H1 (cell line): ENCODE data around the gene AP1S1. TPM values are rescaled to one million over a fixed set of nuclear protein-coding genes. Genes with fewer than 3 reads are reported as not detected.
A peak's percentile ranks its signal among the peaks of the same experiment; 100 is the strongest.

Source experiments
- CTCF ChIA-PET: fragments of 300-600 bp; sonication (Branson Sonifier 250); formaldehyde crosslinking; loops from one replicate; lab custom pipeline; 2021; ENCODE audit not compliant: partially characterized antibody; lab: Charles Lee
- POLR2A ChIA-PET: fragments of 300-600 bp; sonication (Branson Sonifier 250); formaldehyde crosslinking; loops from one replicate; lab custom pipeline; 2021; ENCODE audit warnings: inconsistent platforms; ENCODE audit not compliant: partially characterized antibody; lab: Charles Lee
- DNase-seq, 2 experiments: peaks; one replicate each; pipeline versions ENCODE4 v3.0.0 to v3.0.0-alpha.2; 2010 to 2022; ENCODE audit warnings: low spot score in 2 of 2, low read depth in 1 of 2, mixed read lengths in 1 of 2
- FAIRE-seq: peaks from 2 replicates; lab custom pipeline; 2011; peaks lifted over from hg19 to GRCh38; lab: Jason Lieb, UNC
- H2AFZ ChIP-seq: 2 replicates; pipeline ENCODE4 v1.8.1; 2012; ENCODE audit warnings: low read length, inconsistent platforms
- H2AK5ac ChIP-seq: 2 replicates; pipeline ENCODE4 v1.6.1; 2013; ENCODE audit warnings: low read depth, low read length
- H2BK120ac ChIP-seq: replicated peaks from 2 replicates; pipeline ENCODE3; 2013; ENCODE audit warnings: low read depth, low read length, inconsistent platforms
- H2BK12ac ChIP-seq: 2 replicates; pipeline ENCODE4 v1.6.1; 2013; ENCODE audit warnings: low read depth, low read length
- H2BK15ac ChIP-seq: 2 replicates; pipeline ENCODE4 v1.6.1; 2013; ENCODE audit warnings: low read length
- H2BK20ac ChIP-seq: 2 replicates; pipeline ENCODE4 v1.6.1; 2013; ENCODE audit warnings: low read length
- H2BK5ac ChIP-seq: 2 replicates; pipeline ENCODE4 v1.6.1; 2013; ENCODE audit warnings: low read depth, low read length
- H3K14ac ChIP-seq: 2 replicates; pipeline ENCODE4 v1.6.1; 2013; ENCODE audit warnings: inconsistent platforms; ENCODE audit not compliant: insufficient read length
- H3K18ac ChIP-seq: 2 replicates; pipeline ENCODE4 v1.6.1; 2013; ENCODE audit warnings: low read length; ENCODE audit errors: extremely low read depth
- H3K23ac ChIP-seq: 2 replicates; pipeline ENCODE4 v1.6.1; 2013; ENCODE audit warnings: inconsistent platforms; ENCODE audit not compliant: insufficient read length
- H3K23me2 ChIP-seq: 2 replicates; pipeline ENCODE4 v1.6.1; 2013; ENCODE audit warnings: low read depth, low read length
- H3K27ac ChIP-seq: 2 replicates; pipeline ENCODE4 v1.6.1; 2011; ENCODE audit warnings: low read depth, low read length, inconsistent platforms
- H3K27me3 ChIP-seq, 4 experiments: replicated peaks in 1 of 4; 1 replicate in 1 of 4; 2 replicates in 3 of 4; pipeline versions ENCODE4 v1.6.1 to v1.8.1; 2011 to 2013; ENCODE audit warnings: low read length in 3 of 4, mild to moderate bottlenecking in 3 of 4, inconsistent platforms in 2 of 4, mixed read lengths in 2 of 4, moderate library complexity in 1 of 4; ENCODE audit not compliant: control insufficient read depth in 3 of 4, insufficient read depth in 3 of 4; ENCODE audit errors: extremely low read depth in 1 of 4
- H3K36me3 ChIP-seq, 4 experiments: 2 replicates each; pipeline versions ENCODE4 v1.6.1 to v1.8.1; 2011 to 2013; ENCODE audit warnings: mild to moderate bottlenecking in 4 of 4, low read length in 3 of 4, moderate library complexity in 2 of 4, control low read depth in 1 of 4, inconsistent platforms in 1 of 4; ENCODE audit not compliant: insufficient read depth in 4 of 4, control insufficient read depth in 2 of 4
- H3K4ac ChIP-seq: replicated peaks from 2 replicates; pipeline ENCODE3; 2013; ENCODE audit warnings: low read length, low read depth, mixed read lengths, inconsistent platforms; ENCODE audit not compliant: insufficient read length
- H3K4me1 ChIP-seq, 4 experiments: replicated peaks in 1 of 4; 1 replicate in 1 of 4; 2 replicates in 3 of 4; pipeline versions ENCODE4 v1.6.1 to v1.8.1; 2011 to 2013; ENCODE audit warnings: low read length in 3 of 4, inconsistent platforms in 2 of 4, mixed read lengths in 1 of 4; ENCODE audit not compliant: insufficient read depth in 4 of 4, control insufficient read depth in 3 of 4
- H3K4me2 ChIP-seq, 2 experiments: 2 replicates each; pipeline versions ENCODE4 v1.6.1 to v1.8.1; 2011 to 2013; ENCODE audit warnings: low read depth in 2 of 2, low read length in 2 of 2, control low read depth in 1 of 2, inconsistent platforms in 1 of 2, mild to moderate bottlenecking in 1 of 2; ENCODE audit not compliant: insufficient read depth in 1 of 2
- H3K4me3 ChIP-seq, 4 experiments: fragments of 200-600, 300-600 bp in 1 of 4; sonication (generic), shearing (Covaris generic), sonication (Bioruptor Twin) in 1 of 4; 2 replicates each; pipeline versions ENCODE4 v1.5.1 to v1.8.1; 2011 to 2016; ENCODE audit warnings: low read length in 4 of 4, low read depth in 3 of 4, control low read depth in 2 of 4, inconsistent platforms in 2 of 4, mild to moderate bottlenecking in 2 of 4, mixed read lengths in 1 of 4, moderate library complexity in 1 of 4; ENCODE audit not compliant: insufficient read depth in 2 of 4; ENCODE audit errors: extremely low read depth in 1 of 4
- H3K56ac ChIP-seq: replicated peaks from 2 replicates; pipeline ENCODE3; 2013; ENCODE audit warnings: low read depth, mild to moderate bottlenecking, mixed read lengths, low read length, inconsistent platforms; ENCODE audit not compliant: insufficient read length
- H3K79me1 ChIP-seq: 2 replicates; pipeline ENCODE4 v1.6.1; 2013; ENCODE audit warnings: low read depth, low read length, control low read depth
- H3K79me2 ChIP-seq, 2 experiments: 2 replicates each; pipeline versions ENCODE4 v1.6.1 to v1.8.1; 2012 to 2013; ENCODE audit warnings: low read length in 2 of 2, mild to moderate bottlenecking in 2 of 2, inconsistent platforms in 1 of 2; ENCODE audit not compliant: insufficient read depth in 2 of 2, control insufficient read depth in 1 of 2
- H3K9ac ChIP-seq, 4 experiments: replicated peaks in 1 of 4; 1 replicate in 1 of 4; 2 replicates in 3 of 4; pipeline versions ENCODE4 v1.6.1 to v1.8.1; 2011 to 2013; ENCODE audit warnings: low read depth in 3 of 4, low read length in 3 of 4, control low read depth in 2 of 4, mild to moderate bottlenecking in 2 of 4, moderate library complexity in 2 of 4, inconsistent platforms in 1 of 4; ENCODE audit errors: extremely low read depth in 1 of 4
- H3K9me3 ChIP-seq, 2 experiments: 2 replicates each; pipeline versions ENCODE4 v1.6.1 to v1.8.1; 2012 to 2013; ENCODE audit warnings: mild to moderate bottlenecking in 2 of 2, moderate library complexity in 2 of 2, control low read depth in 1 of 2, inconsistent platforms in 1 of 2, low read depth in 1 of 2, low read length in 1 of 2, mixed read lengths in 1 of 2; ENCODE audit not compliant: insufficient read depth in 2 of 2
- H4K20me1 ChIP-seq, 2 experiments: replicated peaks in 1 of 2; 2 replicates each; pipeline versions ENCODE3 to v1.8.1; 2011 to 2013; ENCODE audit warnings: inconsistent platforms in 2 of 2, low read length in 2 of 2, mild to moderate bottlenecking in 1 of 2; ENCODE audit not compliant: insufficient read depth in 2 of 2, control insufficient read depth in 1 of 2
- H4K5ac ChIP-seq: 2 replicates; pipeline ENCODE4 v1.6.1; 2013; ENCODE audit warnings: low read length, low read depth, mixed read lengths, inconsistent platforms; ENCODE audit not compliant: insufficient read length
- H4K8ac ChIP-seq: 2 replicates; pipeline ENCODE4 v1.8.0; 2013; ENCODE audit warnings: mild to moderate bottlenecking, moderate library complexity, low read length, inconsistent platforms; ENCODE audit not compliant: insufficient read depth; ENCODE audit errors: extremely low read depth
- H4K91ac ChIP-seq: replicated peaks from 2 replicates; pipeline ENCODE3; 2013; ENCODE audit warnings: low read length, mixed read lengths, inconsistent platforms; ENCODE audit not compliant: insufficient read length
- RBBP5 ChIP-seq: IDR thresholded peaks from 2 replicates; pipeline ENCODE4 v1.7.1; 2012; ENCODE audit warnings: low read depth, mild to moderate bottlenecking, inconsistent platforms, low read length, moderate library complexity, borderline replicate concordance
- SIRT6 ChIP-seq: IDR thresholded peaks from one replicate; pipeline ENCODE4 v1.7.1; 2012; ENCODE audit warnings: low read length, inconsistent platforms
- WGBS, 2 experiments: shearing (Covaris generic) in 1 of 2; methylation state at CpG; one replicate each; pipeline versions ENCODE4 v1.1.6 to v1.1.7; 2013 to 2015; ENCODE audit warnings: low lambda C conversion rate in 2 of 2, mixed read lengths in 2 of 2, inconsistent platforms in 1 of 2, low coverage in 1 of 2, missing lambda C conversion rate in 1 of 2; ENCODE audit not compliant: insufficient replicate concordance in 2 of 2, insufficient coverage in 1 of 2, insufficient read length in 1 of 2; ENCODE audit errors: extremely low coverage in 1 of 2, missing lambda C conversion rate in 1 of 2; 5-methylcytosine and 5-hydroxymethylcytosine counted together
- polyA plus RNA-seq, 7 experiments: library from polyadenylated mRNA; depleted of rRNA in 3 of 7; stranded (reverse) in 5 of 7; unstranded in 2 of 7; fragments of >200 nt in 5 of 7; fragments of 200-250 nt in 2 of 7; gene quantifications; 1 replicate in 5 of 7; 2 replicates in 1 of 7; 4 replicates in 1 of 7; pipeline versions ENCODE4 v1.2.1 to v1.2.3, GENCODE V29; 2011 to 2013; ENCODE audit warnings: missing spikeins in 2 of 7, mixed read lengths in 2 of 7
- total RNA-seq: library from RNA; stranded (reverse); fragmentation: NEBNext Ultra II Directional; extraction: Animal tissue kit (Norgen Biotek cat#: 25700); gene quantifications from 2 replicates; pipeline ENCODE4 v1.2.1, GENCODE V29; 2021

AP1S1 gene
- total and polyA plus RNA-seq, 2 of the 8 experiments (the other 6 are each of a cell fraction or from before 2014, with no cell fraction given): 56.1 to 59.3 TPM

DNA sequence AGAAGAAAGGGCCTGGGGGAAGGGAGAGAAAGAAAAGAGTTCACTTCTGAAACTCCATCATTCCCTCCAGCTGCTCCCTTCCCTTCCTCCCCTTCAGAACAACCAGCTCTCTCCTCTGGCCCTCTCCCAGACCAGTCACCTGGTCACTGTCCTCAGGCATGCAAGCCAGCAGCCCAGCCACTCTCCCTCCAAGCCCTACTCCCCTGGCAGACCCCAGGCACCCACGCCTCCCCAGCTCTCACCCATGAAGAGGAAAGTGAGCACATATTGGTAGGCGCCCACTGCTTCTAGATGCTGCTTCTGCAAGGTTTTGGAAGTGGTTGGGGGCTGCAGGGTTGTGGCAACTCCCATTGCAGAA, 46.2 kb downstream of the AP1S1 start:
- Histone ChIP-seq H3K23ac (no peak overlapping the region), H2AFZ (no peak overlapping the region), H3K27me3 (peaks cover 0 to 16% (median 9%) of the 10 kb centered on the region in 4 experiments; a peak in 5 of 7 replicates), H2BK12ac (peak overlapping the region; percentile 52; the same call in 1 of the 2 replicates), H3K14ac (no peak overlapping the region), H4K91ac (peak overlapping the region; percentile 12), H4K8ac (no peak overlapping the region), H4K5ac (no peak overlapping the region), H3K56ac (no peak overlapping the region), H3K23me2 (peaks cover 8% of the 10 kb centered on the region; the same call in 1 of the 2 replicates), H2BK20ac (peak overlapping the region; percentile 77; the same call in 1 of the 2 replicates), H3K79me2 (no peaks in the 10 kb centered on the region), H4K20me1 (no peaks in the 10 kb centered on the region), H3K9ac (no peak overlapping the region), H2BK5ac (peak overlapping the region; percentile 20; the same call in 1 of the 2 replicates), H3K4me3 (peak overlapping the region in 1 of 4 experiments; percentile 60; a peak in 1 of 8 replicates), H3K4me1 (peaks cover 5 to 20% (median 13%) of the 10 kb centered on the region in 4 experiments), H3K4me2 (peak overlapping the region; percentile 39 to 59; a peak in 3 of 4 replicates), H2BK15ac (no peak overlapping the region), H3K4ac (no peak overlapping the region), H3K27ac (no peak overlapping the region), H3K18ac (peak overlapping the region; percentile 56; the same call in 1 of the 2 replicates), H2BK120ac (no peak overlapping the region), H3K79me1 (no peaks in the 10 kb centered on the region), H2AK5ac (no peak overlapping the region), H3K36me3 (no peaks in the 10 kb centered on the region), H3K9me3 (no peaks in the 10 kb centered on the region)
- no peak for FAIRE-seq
- DNase-seq: no peak
- POLR2A ChIA-PET: interaction anchor here (0.6 to 2.0 kb wide), 13 partner anchors 11 to 266 kb away, joined by 3 to 6 read pairs (median 4); partner anchors contain the start of genes NAT16 and TRIM56
- CTCF ChIA-PET: interaction anchor here (0.6 to 12.3 kb wide), 12 partner anchors 8 to 562 kb away, joined by 3 to 168 read pairs (median 5); no protein-coding TSS in a partner anchor
- TF ChIP-seq RBBP5 (peak; percentile 64; the same call in 1 of the 2 replicates), SIRT6 (no peak)
- WGBS, 2 experiments: 67% methylated on average over 2 of the region's 2 CpGs; no CpG with 5 or more reads in 1 of the 2 experiments
